BE2C (cell line): Measurements from ENCODE around the gene SLC25A41.
A peak's percentile ranks its signal among the peaks of the same experiment; 100 is the strongest.

Experiments
- DNase-seq: peaks from one replicate; pipeline ENCODE4 v3.0.0-alpha.2; 2020
- H3K27me3 ChIP-seq: fragments of 250-450 bp; sonication (Bioruptor Pico); 2 replicates; pipeline ENCODE4 v1.5.1; 2020; ENCODE audit warnings: mild to moderate bottlenecking
- H3K36me3 ChIP-seq: fragments of 250-450 bp; sonication (Bioruptor Pico); 2 replicates; pipeline ENCODE4 v1.5.1; 2020; ENCODE audit warnings: mild to moderate bottlenecking
- H3K4me1 ChIP-seq: fragments of 250-450 bp; sonication (Bioruptor Pico); 2 replicates; pipeline ENCODE4 v1.5.1; 2020
- H3K4me3 ChIP-seq: 2 replicates; pipeline ENCODE4 v1.5.1; 2011; ENCODE audit warnings: low read depth, low read length
- H3K9me3 ChIP-seq: fragments of 250-450 bp; sonication (Bioruptor Pico); 2 replicates; pipeline ENCODE4 v1.5.1; 2020
- TF ChIP-seq, protein P1 (sequence below): IDR thresholded peaks from 2 replicates; pipeline ENCODE4 v1.5.1; 2012; ENCODE audit warnings: mild to moderate bottlenecking, low read depth, low read length

The SLC25A41 gene

GRCh38 chr19:6465006-6465405, 31.4 kb upstream of the SLC25A41 start:
- Histone ChIP-seq H3K36me3 (no peaks in the 10 kb centered on the region), H3K4me3 (no peak overlapping the region), H3K4me1 (no peaks in the 10 kb centered on the region), H3K9me3 (no peaks in the 10 kb centered on the region), H3K27me3 (peaks cover 27% of the 10 kb centered on the region)
- TF ChIP-seq, protein P1, sequence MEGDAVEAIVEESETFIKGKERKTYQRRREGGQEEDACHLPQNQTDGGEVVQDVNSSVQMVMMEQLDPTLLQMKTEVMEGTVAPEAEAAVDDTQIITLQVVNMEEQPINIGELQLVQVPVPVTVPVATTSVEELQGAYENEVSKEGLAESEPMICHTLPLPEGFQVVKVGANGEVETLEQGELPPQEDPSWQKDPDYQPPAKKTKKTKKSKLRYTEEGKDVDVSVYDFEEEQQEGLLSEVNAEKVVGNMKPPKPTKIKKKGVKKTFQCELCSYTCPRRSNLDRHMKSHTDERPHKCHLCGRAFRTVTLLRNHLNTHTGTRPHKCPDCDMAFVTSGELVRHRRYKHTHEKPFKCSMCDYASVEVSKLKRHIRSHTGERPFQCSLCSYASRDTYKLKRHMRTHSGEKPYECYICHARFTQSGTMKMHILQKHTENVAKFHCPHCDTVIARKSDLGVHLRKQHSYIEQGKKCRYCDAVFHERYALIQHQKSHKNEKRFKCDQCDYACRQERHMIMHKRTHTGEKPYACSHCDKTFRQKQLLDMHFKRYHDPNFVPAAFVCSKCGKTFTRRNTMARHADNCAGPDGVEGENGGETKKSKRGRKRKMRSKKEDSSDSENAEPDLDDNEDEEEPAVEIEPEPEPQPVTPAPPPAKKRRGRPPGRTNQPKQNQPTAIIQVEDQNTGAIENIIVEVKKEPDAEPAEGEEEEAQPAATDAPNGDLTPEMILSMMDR, result no peak
- no peak for DNase-seq

- H3K9me3 ChIP-seq, result no peaks in the 10 kb centered on the region
- no peaks in the 10 kb centered on the region for H3K36me3 ChIP-seq
- DNase-seq, result no peak
- peaks cover 27% of the 10 kb centered on the region for H3K27me3 ChIP-seq
- H3K4me3 ChIP-seq, result no peak within 1 kb of the TSS
- TF ChIP-seq, protein P1, result no peak
- H3K4me1 ChIP-seq, result no peaks in the 10 kb centered on the region
Measured at GRCh38 chr19:6464070-6464873, 30.7 kb upstream of the SLC25A41 start, which contains the start of gene CRB3. TSS of gene CRB3 (plus strand) at chr19:6464271. CDS start at chr19:6464702, 431 bp downstream.

DNA sequence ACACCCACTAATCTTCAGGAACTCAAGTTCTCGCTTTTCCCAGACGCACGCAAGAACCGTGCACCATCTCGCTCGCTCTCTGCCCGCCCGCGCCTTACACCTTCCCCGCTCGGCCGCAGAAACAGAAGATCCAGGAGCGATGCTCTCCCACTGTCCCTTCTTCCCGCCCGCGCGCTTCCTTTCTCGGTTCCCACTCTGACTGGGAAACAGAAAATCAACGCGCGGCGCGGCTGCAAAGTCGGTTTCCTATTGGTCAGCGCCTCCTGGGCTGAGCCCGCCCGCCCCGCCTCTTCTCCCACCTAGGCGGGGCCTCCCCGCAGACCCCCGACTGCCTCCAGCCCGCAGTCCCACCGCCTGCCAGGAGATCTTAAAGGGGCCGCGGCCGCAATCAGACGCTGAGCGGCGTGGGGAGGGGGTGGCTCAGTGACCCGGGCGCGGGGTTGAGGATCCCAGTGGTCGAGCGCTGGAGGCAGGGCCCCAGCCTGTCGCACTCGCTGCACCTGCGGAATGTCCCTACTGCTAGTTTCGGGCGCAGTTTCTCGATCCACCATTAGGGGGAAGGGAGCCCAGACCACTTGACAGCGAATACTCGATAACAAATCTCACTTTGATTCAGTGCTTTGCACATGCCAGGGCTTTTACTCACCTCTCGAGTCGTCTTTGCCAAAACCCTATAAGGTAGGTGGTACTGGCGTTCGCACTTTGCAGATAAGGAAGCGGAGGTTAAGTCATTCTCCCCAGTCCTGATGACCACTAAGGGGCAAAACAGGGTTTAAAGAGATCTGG, 26.7 kb upstream of the SLC25A41 start:
- Histone ChIP-seq H3K4me3 (peak overlapping the region; percentile 74), H3K4me1 (no peaks in the 10 kb centered on the region), H3K36me3 (no peaks in the 10 kb centered on the region), H3K27me3 (peaks cover 15% of the 10 kb centered on the region), H3K9me3 (no peaks in the 10 kb centered on the region)
- TF ChIP-seq, protein P1, result peak; percentile 64
- peak; percentile 98 for DNase-seq

- peak; percentile 87 for DNase-seq
- H3K27me3 ChIP-seq, result peaks cover 7% of the 10 kb centered on the region
- peak within 1 kb of the TSS; percentile 74 for H3K4me3 ChIP-seq
- no peaks in the 10 kb centered on the region for H3K4me1 ChIP-seq
- TF ChIP-seq, protein P1, result no peak
- no peaks in the 10 kb centered on the region for H3K9me3 ChIP-seq
- peaks cover 5% of the 10 kb centered on the region for H3K36me3 ChIP-seq
Measured at GRCh38 chr19:6459262-6460098, 25.9 kb upstream of the SLC25A41 start, which contains the start of gene SLC25A23. TSS of gene SLC25A23 (minus strand) at chr19:6459792. CDS start at chr19:6459628, 164 bp downstream.

GRCh38 chr19:6458695-6459261, 25.2 kb upstream of the SLC25A41 start:
- TF ChIP-seq, protein P1, result no peak
- peaks cover 12% of the 10 kb centered on the region for H3K36me3 ChIP-seq
- no peak for DNase-seq
- H3K4me1 ChIP-seq, result no peaks in the 10 kb centered on the region
- peak overlapping the region; percentile 74 for H3K4me3 ChIP-seq
- peaks cover 5% of the 10 kb centered on the region; the same call in 1 of the 2 replicates for H3K9me3 ChIP-seq
- H3K27me3 ChIP-seq, result peaks cover under 1% of the 10 kb centered on the region
